Mesendoderm (in vitro differentiated cells): ENCODE results near the gene RBM10.

Experiments
- DNase-seq: peaks from one replicate; pipeline ENCODE4 v3.0.0; 2013
- H2AK5ac ChIP-seq: 2 replicates; pipeline ENCODE4 v1.6.1; 2013; ENCODE audit warnings: low read length, inconsistent platforms
- H2BK120ac ChIP-seq: 2 replicates; pipeline ENCODE4 v1.6.1; 2013; ENCODE audit warnings: low read depth, mild to moderate bottlenecking, low read length, moderate library complexity, mixed read lengths
- H2BK15ac ChIP-seq: replicated peaks from 2 replicates; pipeline ENCODE4 v1.6.1; 2013; ENCODE audit warnings: low read depth, mild to moderate bottlenecking, moderate library complexity
- H2BK5ac ChIP-seq: 2 replicates; pipeline ENCODE4 v1.6.1; 2013; ENCODE audit warnings: low read length, inconsistent platforms
- H3K18ac ChIP-seq: 2 replicates; pipeline ENCODE4 v1.6.1; 2013; ENCODE audit warnings: mild to moderate bottlenecking, low read length, mixed read lengths
- H3K23ac ChIP-seq: one replicate; pipeline ENCODE4 v1.6.1; 2013; ENCODE audit warnings: low read length
- H3K27ac ChIP-seq: 2 replicates; pipeline ENCODE4 v1.5.1; 2013; ENCODE audit warnings: low read depth, mild to moderate bottlenecking, inconsistent platforms, low read length, moderate library complexity
- H3K27me3 ChIP-seq: 2 replicates; pipeline ENCODE4 v1.6.1; 2013; ENCODE audit warnings: low read length, control low read depth, mild to moderate bottlenecking, inconsistent platforms; ENCODE audit not compliant: insufficient read depth, poor library complexity
- H3K36me3 ChIP-seq: 2 replicates; pipeline ENCODE4 v1.6.1; 2013; ENCODE audit warnings: low read length, inconsistent platforms; ENCODE audit not compliant: control insufficient read depth, insufficient read depth
- H3K4ac ChIP-seq: one replicate; pipeline ENCODE4 v1.6.1; 2013; ENCODE audit warnings: low read depth, mild to moderate bottlenecking, low read length, moderate library complexity
- H3K4me1 ChIP-seq: 2 replicates; pipeline ENCODE4 v1.6.1; 2013; ENCODE audit warnings: low read depth, low read length, inconsistent platforms; ENCODE audit not compliant: control insufficient read depth
- H3K4me2 ChIP-seq: 2 replicates; pipeline ENCODE4 v1.6.1; 2013; ENCODE audit warnings: low read length
- H3K4me3 ChIP-seq: 2 replicates; pipeline ENCODE4 v1.5.1; 2013; ENCODE audit warnings: mild to moderate bottlenecking, low read length
- H3K56ac ChIP-seq: one replicate; pipeline ENCODE4 v1.6.1; 2013; ENCODE audit warnings: low read length
- H3K79me1 ChIP-seq: 2 replicates; pipeline ENCODE4 v1.6.1; 2013; ENCODE audit warnings: low read length, inconsistent platforms
- H3K79me2 ChIP-seq: 2 replicates; pipeline ENCODE4 v1.6.1; 2013; ENCODE audit warnings: mild to moderate bottlenecking, low read length; ENCODE audit not compliant: control insufficient read depth, insufficient read depth
- H3K9ac ChIP-seq: 2 replicates; pipeline ENCODE4 v1.6.1; 2013; ENCODE audit warnings: low read length, inconsistent platforms
- H4K5ac ChIP-seq: one replicate; pipeline ENCODE4 v1.6.1; 2013; ENCODE audit warnings: low read length
- H4K8ac ChIP-seq: one replicate; pipeline ENCODE4 v1.6.1; 2013; ENCODE audit warnings: low read depth, mild to moderate bottlenecking, control low read depth, low read length, moderate library complexity
- WGBS: extraction: QIAGEN DNeasy Blood & Tissue Kit; methylation state at CpG from one replicate; pipeline ENCODE4 v1.1.7; 2013; ENCODE audit warnings: low lambda C conversion rate, missing lambda C conversion rate; ENCODE audit not compliant: insufficient coverage; ENCODE audit errors: extremely low coverage; 5-methylcytosine and 5-hydroxymethylcytosine counted together

Gene RBM10

DNA sequence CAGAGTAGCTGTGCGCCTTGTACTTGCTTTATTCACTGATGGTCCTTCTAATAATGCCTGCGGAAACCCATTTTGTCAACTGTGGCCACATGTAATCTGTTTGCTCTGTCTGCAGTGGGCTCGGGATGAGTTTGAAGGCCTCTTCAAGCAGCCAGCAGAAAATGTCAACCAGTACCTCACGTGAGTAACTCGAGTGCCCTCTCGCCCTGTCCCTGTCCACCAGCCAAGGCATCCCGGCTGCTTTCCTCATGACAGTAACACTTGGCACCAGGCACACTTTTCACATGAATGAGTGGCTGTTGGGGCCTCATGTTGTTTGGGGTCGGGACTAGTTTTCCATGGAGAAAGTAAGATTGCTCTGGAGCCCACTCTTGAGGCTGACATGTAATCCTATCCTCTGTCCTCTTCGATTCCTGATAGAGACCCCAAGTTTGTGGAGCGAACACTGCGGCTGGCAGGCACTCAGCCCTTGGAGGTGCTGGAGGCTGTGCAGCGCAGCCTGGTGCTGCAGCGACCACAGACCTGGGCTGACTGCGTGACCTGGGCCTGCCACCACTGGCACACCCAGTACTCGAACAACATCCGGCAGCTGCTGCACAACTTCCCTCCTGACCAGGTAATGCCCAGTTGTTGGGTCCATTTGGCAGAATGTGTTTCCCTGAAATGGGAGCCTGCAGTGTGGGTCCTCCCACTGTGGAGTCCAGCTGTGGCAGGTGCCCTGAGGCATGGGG, 64.7 kb downstream of the RBM10 start:
- no CpG with 5 or more reads among the region's 16 CpGs for WGBS

DNA sequence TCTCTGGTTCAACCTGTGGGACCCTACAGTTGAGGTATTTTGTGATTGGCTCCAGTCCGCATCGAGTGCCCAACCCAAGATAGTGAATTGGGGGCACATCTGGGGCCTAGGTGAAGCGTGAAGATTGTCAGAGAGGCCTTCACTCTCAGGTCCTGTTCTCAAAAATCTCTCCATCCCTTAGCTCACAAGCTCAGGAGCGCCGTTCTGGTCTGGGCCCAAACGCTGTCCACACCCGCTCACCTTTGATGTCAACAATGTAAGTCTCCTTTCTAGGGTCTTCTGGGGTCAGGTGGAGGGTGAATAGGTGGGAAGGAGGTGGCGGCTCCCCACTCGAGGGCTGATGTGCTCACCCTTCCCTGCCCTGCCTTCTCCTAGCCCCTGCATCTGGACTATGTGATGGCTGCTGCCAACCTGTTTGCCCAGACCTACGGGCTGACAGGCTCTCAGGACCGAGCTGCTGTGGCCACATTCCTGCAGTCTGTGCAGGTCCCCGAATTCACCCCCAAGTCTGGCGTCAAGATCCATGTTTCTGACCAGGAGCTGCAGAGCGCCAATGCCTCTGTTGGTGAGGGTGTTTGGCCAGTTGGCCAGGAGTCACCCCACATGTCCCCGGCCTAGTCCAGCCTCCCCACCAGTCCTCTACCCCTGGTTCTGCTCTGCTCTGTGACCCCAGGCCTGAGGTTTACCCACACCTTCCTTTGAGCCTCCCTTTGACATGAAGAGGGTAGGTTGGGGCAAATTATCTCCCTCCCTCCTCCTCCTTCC, 65.8 kb downstream of the RBM10 start:
- Histone ChIP-seq H3K4me1 (no peaks in the 10 kb centered on the region), H3K4me3 (no peak overlapping the region), H3K79me1 (no peaks in the 10 kb centered on the region), H4K5ac (no peak overlapping the region), H4K8ac (no peak overlapping the region), H3K4me2 (no peak overlapping the region), H3K56ac (no peak overlapping the region), H3K4ac (no peak overlapping the region), H3K23ac (no peak overlapping the region), H3K36me3 (peaks cover 15% of the 10 kb centered on the region), H3K18ac (no peak overlapping the region), H2BK120ac (no peak overlapping the region), H3K9ac (no peak overlapping the region), H3K27ac (no peak overlapping the region), H2BK15ac (no peak overlapping the region), H3K79me2 (no peaks in the 10 kb centered on the region), H2BK5ac (no peak overlapping the region), H3K27me3 (no peaks in the 10 kb centered on the region), H2AK5ac (no peak overlapping the region)
- WGBS: no CpG with 5 or more reads among the region's 15 CpGs
- DNase-seq: no peak

More for the DNA sequence above, 64.7 kb downstream of the RBM10 start:
- H2BK15ac ChIP-seq: no peak overlapping the region
- no peaks in the 10 kb centered on the region for H3K4me1 ChIP-seq
- DNase-seq: no peak
- no peak overlapping the region for H3K4ac ChIP-seq
- peaks cover 15% of the 10 kb centered on the region for H3K36me3 ChIP-seq
- H3K27me3 ChIP-seq: no peaks in the 10 kb centered on the region
- no peak overlapping the region for H3K27ac ChIP-seq
- no peak overlapping the region for H3K9ac ChIP-seq
- no peak overlapping the region for H2AK5ac ChIP-seq
- no peak overlapping the region for H3K4me2 ChIP-seq
- no peak overlapping the region for H2BK120ac ChIP-seq
- no peak overlapping the region for H3K56ac ChIP-seq
- no peaks in the 10 kb centered on the region for H3K79me2 ChIP-seq
- H3K4me3 ChIP-seq: no peak overlapping the region
- no peaks in the 10 kb centered on the region for H3K79me1 ChIP-seq
- no peak overlapping the region for H4K8ac ChIP-seq
- H3K18ac ChIP-seq: no peak overlapping the region
- H4K5ac ChIP-seq: no peak overlapping the region
- no peak overlapping the region for H3K23ac ChIP-seq
- no peak overlapping the region for H2BK5ac ChIP-seq

DNA sequence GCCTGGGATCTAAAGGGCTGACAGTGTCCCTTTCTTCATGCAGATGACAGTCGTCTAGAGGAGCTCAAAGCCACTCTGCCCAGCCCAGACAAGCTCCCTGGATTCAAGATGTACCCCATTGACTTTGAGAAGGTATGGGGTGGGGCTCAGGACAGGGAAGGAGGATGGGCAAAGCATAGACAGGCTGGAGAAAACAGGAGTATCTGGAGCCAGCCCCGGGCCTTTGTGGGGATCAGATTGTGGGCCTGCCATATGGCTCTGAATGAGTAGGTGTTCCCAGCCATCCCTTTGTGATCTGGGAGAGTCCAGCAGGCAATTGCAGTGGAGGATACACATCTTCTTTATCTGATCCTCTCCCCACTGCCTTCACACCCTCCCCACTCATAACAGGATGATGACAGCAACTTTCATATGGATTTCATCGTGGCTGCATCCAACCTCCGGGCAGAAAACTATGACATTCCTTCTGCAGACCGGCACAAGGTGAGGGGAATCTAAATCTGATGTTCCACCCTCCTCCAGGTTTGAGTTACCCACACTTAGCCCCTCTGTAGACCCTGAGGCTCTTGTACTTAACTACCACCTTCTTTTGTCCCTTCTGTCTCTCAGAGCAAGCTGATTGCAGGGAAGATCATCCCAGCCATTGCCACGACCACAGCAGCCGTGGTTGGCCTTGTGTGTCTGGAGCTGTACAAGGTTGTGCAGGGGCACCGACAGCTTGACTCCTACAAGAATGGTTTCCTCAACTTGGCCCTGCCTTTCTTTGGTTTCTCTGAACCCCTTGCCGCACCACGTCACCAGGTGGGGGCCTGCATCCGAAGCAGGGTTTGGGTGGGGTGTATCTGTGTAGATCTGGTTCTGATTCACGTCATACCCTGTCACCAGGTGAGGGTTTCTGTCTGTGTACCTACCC, 67.6 kb downstream of the RBM10 start:
- H3K27me3 ChIP-seq: no peaks in the 10 kb centered on the region
- no CpG with 5 or more reads among the region's 12 CpGs for WGBS
- no peak overlapping the region for H3K4me3 ChIP-seq
- no peaks in the 10 kb centered on the region for H3K79me1 ChIP-seq
- H3K27ac ChIP-seq: no peak overlapping the region
- H2BK15ac ChIP-seq: no peak overlapping the region
- H3K18ac ChIP-seq: no peak overlapping the region
- H3K79me2 ChIP-seq: no peaks in the 10 kb centered on the region
- no peak overlapping the region for H3K23ac ChIP-seq
- no peak overlapping the region for H4K8ac ChIP-seq
- H2BK120ac ChIP-seq: no peak overlapping the region
- no peak overlapping the region for H2AK5ac ChIP-seq
- H3K4me1 ChIP-seq: no peaks in the 10 kb centered on the region
- no peak for DNase-seq
- peaks cover 9% of the 10 kb centered on the region for H3K36me3 ChIP-seq
- no peak overlapping the region for H3K4ac ChIP-seq
- no peak overlapping the region for H2BK5ac ChIP-seq
- no peak overlapping the region for H3K9ac ChIP-seq
- H3K4me2 ChIP-seq: no peak overlapping the region
- no peak overlapping the region for H4K5ac ChIP-seq
- no peak overlapping the region for H3K56ac ChIP-seq

DNA sequence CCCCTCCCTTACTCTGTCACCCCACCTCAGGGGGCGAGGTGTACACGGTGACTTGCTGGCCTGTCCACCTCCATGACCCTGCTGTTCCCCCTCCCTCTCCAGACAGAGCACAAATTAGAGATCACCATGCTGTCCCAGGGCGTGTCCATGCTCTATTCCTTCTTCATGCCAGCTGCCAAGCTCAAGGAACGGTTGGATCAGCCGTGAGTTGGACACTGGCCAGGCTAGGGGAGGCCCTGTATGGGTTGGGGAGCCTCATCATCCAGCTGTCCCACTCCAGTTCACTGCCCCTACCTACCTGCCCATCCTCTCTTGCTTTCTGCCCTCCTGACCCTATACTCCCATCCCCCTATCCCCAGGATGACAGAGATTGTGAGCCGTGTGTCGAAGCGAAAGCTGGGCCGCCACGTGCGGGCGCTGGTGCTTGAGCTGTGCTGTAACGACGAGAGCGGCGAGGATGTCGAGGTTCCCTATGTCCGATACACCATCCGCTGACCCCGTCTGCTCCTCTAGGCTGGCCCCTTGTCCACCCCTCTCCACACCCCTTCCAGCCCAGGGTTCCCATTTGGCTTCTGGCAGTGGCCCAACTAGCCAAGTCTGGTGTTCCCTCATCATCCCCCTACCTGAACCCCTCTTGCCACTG, 69.5 kb downstream of the RBM10 start:
- no peak overlapping the region for H4K5ac ChIP-seq
- no peak overlapping the region for H4K8ac ChIP-seq
- H3K4me1 ChIP-seq: no peaks in the 10 kb centered on the region
- no peak overlapping the region for H2AK5ac ChIP-seq
- H3K23ac ChIP-seq: no peak overlapping the region
- no peaks in the 10 kb centered on the region for H3K27me3 ChIP-seq
- no peak overlapping the region for H2BK5ac ChIP-seq
- no peak overlapping the region for H3K27ac ChIP-seq
- no peak overlapping the region for H2BK15ac ChIP-seq
- H3K79me2 ChIP-seq: peaks cover 9% of the 10 kb centered on the region
- no peak overlapping the region for H3K4me2 ChIP-seq
- no peak for DNase-seq
- H2BK120ac ChIP-seq: no peak overlapping the region
- no peak overlapping the region for H3K4ac ChIP-seq
- no peak overlapping the region for H3K9ac ChIP-seq
- no peak overlapping the region for H3K56ac ChIP-seq
- H3K4me3 ChIP-seq: no peak overlapping the region
- peaks cover 9% of the 10 kb centered on the region for H3K36me3 ChIP-seq
- no CpG with 5 or more reads among the region's 20 CpGs for WGBS
- H3K18ac ChIP-seq: no peak overlapping the region
- no peaks in the 10 kb centered on the region for H3K79me1 ChIP-seq

DNA sequence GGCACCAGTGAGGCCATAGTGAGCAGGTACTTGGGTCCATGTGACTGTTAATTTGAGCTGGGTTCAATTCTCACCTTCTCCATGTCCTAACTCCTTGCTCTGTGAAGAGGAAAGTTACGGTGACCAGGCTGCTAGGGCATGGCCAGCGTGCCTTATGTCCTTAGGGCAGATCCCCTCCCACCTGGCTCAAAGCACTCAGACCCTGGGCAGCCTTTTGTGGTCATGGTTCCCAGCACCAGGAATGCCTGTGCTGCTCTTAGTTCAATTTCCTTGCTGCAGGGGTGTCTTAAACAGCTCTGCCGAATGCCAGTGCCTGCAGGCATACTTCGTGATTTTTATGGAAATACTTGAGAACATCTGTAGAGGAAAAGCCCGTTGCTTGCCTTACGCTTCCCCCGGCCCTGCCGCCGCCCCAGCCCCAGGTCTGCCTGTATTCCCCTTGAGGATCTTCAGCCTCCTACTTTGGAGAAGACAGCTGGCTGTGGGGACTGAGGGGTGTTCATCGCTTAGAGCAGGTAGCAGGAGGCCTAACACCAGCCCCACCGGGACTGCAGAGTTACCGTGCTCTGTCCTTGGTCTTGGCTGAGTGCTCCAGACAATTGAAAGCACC, 70.4 kb downstream of the RBM10 start:
- H4K5ac ChIP-seq: no peak overlapping the region
- H3K27me3 ChIP-seq: no peaks in the 10 kb centered on the region
- no peak overlapping the region for H3K23ac ChIP-seq
- H3K79me1 ChIP-seq: no peaks in the 10 kb centered on the region
- no peak overlapping the region for H3K4ac ChIP-seq
- H2BK5ac ChIP-seq: no peak overlapping the region
- no peak overlapping the region for H2BK120ac ChIP-seq
- peaks cover 1% of the 10 kb centered on the region for H3K4me1 ChIP-seq
- H3K27ac ChIP-seq: no peak overlapping the region
- peaks cover 9% of the 10 kb centered on the region for H3K36me3 ChIP-seq
- no peak overlapping the region for H3K4me3 ChIP-seq
- H3K56ac ChIP-seq: no peak overlapping the region
- no peak overlapping the region for H3K4me2 ChIP-seq
- peaks cover 17% of the 10 kb centered on the region for H3K79me2 ChIP-seq
- DNase-seq: no peak
- no peak overlapping the region for H2BK15ac ChIP-seq
- H4K8ac ChIP-seq: no peak overlapping the region
- H2AK5ac ChIP-seq: no peak overlapping the region
- no peak overlapping the region for H3K9ac ChIP-seq
- no peak overlapping the region for H3K18ac ChIP-seq
- WGBS: no CpG with 5 or more reads among the region's 12 CpGs
